ENCODE results near the gene FAM90A1. TPM values are rescaled to one million over a fixed set of nuclear protein-coding genes. Genes with fewer than 3 reads are reported as not detected.
A peak's percentile ranks its signal among the peaks of the same experiment; 100 is the strongest.
"Not testable (repeated sequence)": the region's sequence is repeated elsewhere in the genome, so short reads cannot be mapped to it uniquely, and the experiment has no call there.

The FAM90A1 gene
- total RNA-seq, 2 experiments from 2014 or later: 0.13 to 0.27 TPM

DNA sequence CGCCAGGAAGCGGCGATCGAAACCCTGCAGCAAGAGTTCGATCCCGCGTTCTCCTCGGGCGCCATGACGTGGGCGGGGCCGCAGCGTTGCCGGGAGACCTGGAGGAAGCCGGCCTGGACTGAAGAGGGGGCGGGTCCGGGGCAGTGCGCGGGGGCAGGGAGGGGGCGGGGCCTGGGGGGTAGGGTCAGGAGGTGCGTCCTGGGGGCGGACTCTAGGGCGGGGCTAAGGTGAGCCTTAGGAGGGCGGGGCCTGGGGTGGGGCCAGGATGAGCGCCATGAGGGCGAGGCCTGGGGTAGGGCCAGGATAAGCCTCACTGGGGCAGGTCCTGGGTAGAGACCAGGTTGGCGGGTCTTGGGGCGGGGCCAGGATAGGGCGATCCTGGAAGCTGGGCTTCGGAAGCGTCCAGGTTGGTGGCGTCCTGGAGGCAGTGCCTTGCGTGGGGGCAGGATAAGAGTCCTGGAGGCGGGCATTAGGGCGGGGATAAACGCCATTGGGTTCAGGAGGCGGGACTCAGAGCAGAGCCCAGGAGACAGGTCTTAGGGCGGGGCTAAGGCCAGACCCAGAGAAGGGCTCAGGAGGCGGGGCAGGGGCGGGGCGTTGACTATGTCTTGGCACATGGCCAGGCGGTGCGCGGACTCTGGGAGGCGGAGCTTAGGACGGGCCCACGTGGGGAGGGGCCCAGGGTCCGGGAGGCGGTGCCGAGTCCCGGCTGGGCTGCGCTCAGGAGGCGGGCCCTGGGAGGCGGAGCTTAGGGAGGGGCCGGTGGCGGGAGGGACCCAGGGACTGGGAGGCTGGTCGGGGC is 15.7 kb upstream of the FAM90A1 start:
- intact Hi-C loops (cut with micrococcal nuclease); H3K36me3 Mint-ChIP-seq (ENCODE audit: low read depth); POLR2A ChIA-PET; H3K27me3 Mint-ChIP-seq; H3K9me3 Mint-ChIP-seq: not testable (repeated sequence)
- DNase-seq (peak; percentile 99), ATAC-seq (peak; percentile 100)
- peak overlapping the region; percentile 90 for H3K4me3 Mint-ChIP-seq
- H3K27ac Mint-ChIP-seq: peak overlapping the region; percentile 97
- peaks cover 22% of the 10 kb centered on the region for H3K4me1 Mint-ChIP-seq (ENCODE audit: low read depth)
- CTCF ChIA-PET: interaction anchor here (0.8 to 1.7 kb wide), 2 partner anchors 11 to 134 kb away, joined by 4 to 5 read pairs; no protein-coding TSS in a partner anchor

DNA sequence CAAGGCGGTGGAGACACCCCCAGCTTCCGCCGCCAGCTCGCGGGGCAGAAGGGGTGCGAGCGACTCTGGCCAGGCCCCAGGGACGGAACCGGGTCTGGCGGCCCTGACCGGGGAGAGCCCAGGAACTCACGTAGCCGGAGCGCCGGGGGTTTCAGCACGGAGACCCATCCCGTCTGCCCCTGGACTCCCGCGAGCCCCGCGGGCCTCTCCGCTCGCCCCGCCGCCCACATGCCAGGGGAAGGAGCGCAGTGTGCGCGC is 15.1 kb upstream of the FAM90A1 start:
- H3K9me3 Mint-ChIP-seq; H3K27me3 Mint-ChIP-seq; intact Hi-C loops (cut with micrococcal nuclease); ATAC-seq; CTCF ChIA-PET; POLR2A ChIA-PET; DNase-seq; H3K36me3 Mint-ChIP-seq (ENCODE audit: low read depth): not testable (repeated sequence)
- Mint-ChIP-seq H3K27ac (peak overlapping the region; percentile 79), H3K4me1 (ENCODE audit: low read depth) (peaks cover 22% of the 10 kb centered on the region), H3K4me3 (peak overlapping the region; percentile 90)

DNA sequence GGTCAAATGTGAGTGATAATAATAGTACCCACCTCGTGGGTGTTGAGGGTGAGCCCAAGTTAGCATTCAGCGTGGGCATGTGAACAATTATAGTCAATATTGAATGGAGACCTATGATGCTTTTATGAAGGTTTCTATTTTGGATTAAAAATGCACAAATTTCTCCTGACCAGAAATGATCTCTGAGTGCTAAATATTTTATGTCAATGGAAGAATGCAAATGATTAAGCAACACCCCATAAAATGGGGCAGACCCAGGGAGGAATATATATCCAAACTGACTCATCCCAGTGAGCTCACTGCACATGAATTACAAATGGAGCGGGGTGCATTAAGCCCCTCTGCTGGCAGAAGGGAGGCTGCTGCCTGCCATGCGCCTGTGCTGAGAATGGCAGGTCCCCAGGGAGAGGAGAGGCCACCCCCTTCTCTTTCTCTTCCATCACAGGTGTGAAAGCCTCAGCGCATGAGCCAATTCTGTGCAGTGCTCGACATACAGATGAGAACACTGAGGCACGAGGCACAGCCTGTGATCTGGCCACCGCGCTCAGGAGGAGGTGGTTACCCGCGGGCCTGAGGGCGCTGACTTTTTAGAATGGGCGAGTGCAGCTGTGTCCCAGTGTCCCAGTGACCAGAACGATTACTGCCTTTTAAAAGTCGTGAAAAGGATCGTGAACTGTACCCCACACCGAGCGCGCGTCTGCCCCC is 14.7 kb upstream of the FAM90A1 start:
- intact Hi-C loops (cut with micrococcal nuclease); ATAC-seq; CTCF ChIA-PET; POLR2A ChIA-PET; H3K36me3 Mint-ChIP-seq (ENCODE audit: low read depth); H3K9me3 Mint-ChIP-seq; H3K27me3 Mint-ChIP-seq: not testable (repeated sequence)
- peak overlapping the region; percentile 90 for H3K4me3 Mint-ChIP-seq
- peak; percentile 64 for DNase-seq
- peaks cover 24% of the 10 kb centered on the region for H3K4me1 Mint-ChIP-seq (ENCODE audit: low read depth)
- H3K27ac Mint-ChIP-seq: peak overlapping the region; percentile 79

DNA sequence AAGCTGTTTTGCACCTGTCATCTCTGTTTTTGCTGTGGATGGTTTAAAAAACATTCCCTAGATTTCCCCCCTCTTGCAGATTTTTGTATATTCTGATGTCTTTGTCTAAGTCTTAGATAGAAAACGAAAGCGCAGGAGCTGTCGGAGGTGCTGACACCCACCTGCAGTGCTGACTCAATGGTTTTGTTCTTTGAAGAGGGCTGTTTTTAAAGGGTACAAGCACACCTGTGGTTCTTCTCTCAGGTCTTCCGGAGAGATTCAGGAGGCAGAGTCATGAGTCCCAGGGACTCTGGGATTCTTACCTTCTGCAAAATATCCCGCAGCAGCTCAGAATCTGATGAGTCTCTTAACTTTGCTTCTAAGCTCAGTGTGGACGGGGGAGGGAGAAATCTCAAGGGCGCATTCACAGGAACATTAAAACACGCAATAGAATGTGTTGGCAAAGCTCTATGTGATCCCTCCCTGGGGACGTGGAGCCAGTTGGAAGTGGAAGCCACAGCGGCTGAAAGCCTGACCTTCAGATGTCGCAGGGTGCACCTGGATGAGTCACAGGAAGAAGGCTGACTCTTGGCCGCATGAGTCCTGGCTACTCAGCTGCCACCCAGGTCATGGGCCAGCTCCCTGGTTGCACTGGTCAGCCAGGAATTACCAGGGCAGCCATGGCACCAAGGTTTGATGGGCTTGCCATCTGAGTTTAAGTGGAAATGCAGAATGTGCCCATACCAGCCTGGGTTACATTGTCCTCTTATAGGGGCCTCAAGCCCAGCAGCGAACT is 13.1 kb upstream of the FAM90A1 start:
- H3K4me3 Mint-ChIP-seq; H3K27ac Mint-ChIP-seq; intact Hi-C loops (cut with micrococcal nuclease); POLR2A ChIA-PET; ATAC-seq; H3K36me3 Mint-ChIP-seq (ENCODE audit: low read depth); H3K9me3 Mint-ChIP-seq; H3K27me3 Mint-ChIP-seq: not testable (repeated sequence)
- peaks cover 26% of the 10 kb centered on the region for H3K4me1 Mint-ChIP-seq (ENCODE audit: low read depth)
- CTCF ChIA-PET: interaction anchor here (1.3 kb wide), 1 partner anchor 9 kb away, joined by 3 read pairs; no protein-coding TSS in a partner anchor
- DNase-seq: peak; percentile 59

DNA sequence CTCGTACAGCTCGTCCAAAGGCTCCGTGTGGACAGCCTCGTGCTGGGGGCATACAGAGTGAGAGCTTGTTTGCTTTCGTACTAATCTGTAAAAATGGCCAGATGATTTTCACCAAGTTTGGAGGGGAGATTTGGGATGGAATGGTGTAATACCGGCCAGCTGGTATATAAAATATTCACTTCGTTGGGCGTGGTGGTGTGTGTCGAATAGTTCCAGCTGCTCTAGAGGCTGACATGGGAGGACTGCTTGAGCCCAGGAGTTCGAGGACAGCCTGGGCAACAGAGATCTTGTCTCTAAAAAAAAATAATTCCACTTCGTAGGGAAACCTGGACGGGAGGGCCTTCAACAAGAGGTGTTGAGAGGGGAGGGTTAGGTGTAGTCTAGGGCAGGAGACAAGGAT is 9.6 kb upstream of the FAM90A1 start:
- DNase-seq; intact Hi-C loops (cut with micrococcal nuclease); POLR2A ChIA-PET; H3K27me3 Mint-ChIP-seq; H3K4me3 Mint-ChIP-seq; H3K27ac Mint-ChIP-seq; ATAC-seq; H3K9me3 Mint-ChIP-seq; H3K36me3 Mint-ChIP-seq (ENCODE audit: low read depth): not testable (repeated sequence)
- CTCF ChIA-PET: interaction anchor here (0.6 to 3.4 kb wide), 10 partner anchors 9 to 305 kb away, joined by 3 to 28 read pairs (median 3); partner anchors contain the start of gene FAM90A1
- peaks cover 19% of the 10 kb centered on the region for H3K4me1 Mint-ChIP-seq (ENCODE audit: low read depth)

DNA sequence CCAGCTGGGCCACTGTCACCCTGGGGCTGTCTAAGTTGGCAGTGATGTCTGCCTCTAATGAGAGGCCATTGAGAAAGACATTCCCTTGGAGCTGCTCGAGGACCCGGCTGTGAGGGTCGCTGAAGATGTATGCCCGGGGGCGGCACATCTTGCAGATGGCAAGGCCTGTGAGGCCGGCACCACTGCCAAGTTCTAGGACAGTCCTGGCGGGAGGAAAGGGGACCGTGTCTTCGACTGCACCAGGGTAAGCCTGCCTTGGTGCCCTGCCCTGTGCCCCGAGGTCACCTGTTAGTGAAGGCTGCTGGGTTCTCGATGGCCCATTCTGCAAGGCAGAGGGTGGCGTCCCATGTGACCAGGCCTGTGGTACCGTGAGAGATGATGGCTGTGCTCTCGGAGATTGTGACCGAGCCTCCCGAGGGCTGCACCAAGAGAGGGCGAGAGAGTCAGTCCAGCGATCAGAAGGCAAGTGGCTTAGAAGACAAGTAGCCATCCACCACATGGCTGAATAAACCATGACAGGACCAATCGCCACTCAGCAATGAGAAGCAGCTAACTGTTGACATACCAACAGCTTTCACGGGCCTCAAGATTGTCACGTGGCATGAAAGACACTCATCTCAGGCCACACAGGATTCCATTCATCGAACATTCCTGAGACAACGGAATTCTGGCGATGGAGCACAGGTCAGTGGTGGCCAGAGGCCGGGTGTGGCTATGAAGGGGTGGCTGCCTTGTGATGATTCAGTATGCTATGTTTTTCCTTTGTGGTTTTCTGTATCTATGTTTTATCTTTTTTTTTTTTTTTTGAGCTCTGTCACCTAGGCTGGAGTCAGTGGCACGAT is 8.1 kb upstream of the FAM90A1 start:
- POLR2A ChIA-PET; H3K4me3 Mint-ChIP-seq; ATAC-seq; DNase-seq; H3K36me3 Mint-ChIP-seq (ENCODE audit: low read depth); H3K9me3 Mint-ChIP-seq; intact Hi-C loops (cut with micrococcal nuclease); H3K27me3 Mint-ChIP-seq; H3K27ac Mint-ChIP-seq: not testable (repeated sequence)
- peaks cover 13% of the 10 kb centered on the region for H3K4me1 Mint-ChIP-seq (ENCODE audit: low read depth)
- CTCF ChIA-PET: interaction anchor here (3.4 kb wide), 1 partner anchor 127 kb away, joined by 28 read pairs; no protein-coding TSS in a partner anchor

DNA sequence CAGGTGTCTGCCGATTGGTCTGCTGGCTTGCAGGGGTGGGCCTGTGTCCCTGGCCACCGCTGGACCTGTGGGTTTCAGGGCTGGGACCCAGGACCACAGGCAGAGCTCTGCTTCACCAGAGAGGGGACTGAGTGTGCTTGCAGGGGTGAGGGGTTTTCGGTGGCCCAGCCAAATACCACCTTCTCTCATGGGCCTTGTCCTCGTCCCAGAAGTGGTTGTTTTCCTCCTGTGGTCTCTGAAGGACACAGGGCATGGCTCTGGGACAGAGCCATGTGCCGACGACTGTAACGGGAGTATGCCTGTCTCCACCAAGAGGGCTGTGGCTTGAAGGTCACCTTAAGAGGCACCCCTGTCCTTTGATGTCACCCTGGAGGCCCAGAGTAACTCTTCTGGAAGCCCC is 7.3 kb upstream of the FAM90A1 start:
- CTCF ChIA-PET; H3K36me3 Mint-ChIP-seq (ENCODE audit: low read depth); DNase-seq; ATAC-seq; H3K4me3 Mint-ChIP-seq; H3K9me3 Mint-ChIP-seq; H3K27ac Mint-ChIP-seq; POLR2A ChIA-PET; H3K4me1 Mint-ChIP-seq (ENCODE audit: low read depth); H3K27me3 Mint-ChIP-seq: not testable (repeated sequence)
- intact Hi-C loops (cut with micrococcal nuclease): loop anchor here (5.0 kb wide), 1 partner anchor 127 kb away; no protein-coding TSS in a partner anchor

DNA sequence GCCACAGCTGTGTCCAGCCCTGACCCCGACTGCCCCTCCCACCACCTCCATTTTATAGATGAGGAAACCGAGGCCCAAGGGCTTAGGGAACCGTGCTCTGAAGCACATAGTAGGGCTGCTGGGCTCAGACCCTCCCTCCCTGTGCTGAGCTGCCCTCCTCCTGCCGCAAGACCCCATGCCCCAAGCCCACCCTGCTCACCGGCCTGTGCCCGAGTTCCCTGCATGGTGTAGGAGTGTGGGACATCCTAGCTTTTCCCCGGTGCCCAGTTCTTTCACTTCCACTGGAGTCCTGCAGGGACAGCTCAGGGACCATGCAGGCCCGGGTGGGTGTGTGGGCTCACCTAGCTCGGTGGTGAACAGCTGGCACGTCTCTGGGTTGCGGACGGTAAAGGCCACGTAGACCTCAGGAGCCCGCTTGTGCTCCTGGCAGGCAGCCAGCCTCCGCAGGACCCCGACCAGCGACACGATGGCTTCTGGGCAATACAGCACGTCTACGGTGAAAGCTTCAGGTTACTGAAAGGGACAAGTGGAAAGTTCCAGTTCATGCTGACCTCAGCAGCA is 6.6 kb upstream of the FAM90A1 start:
- H3K4me3 Mint-ChIP-seq; ATAC-seq; POLR2A ChIA-PET; H3K9me3 Mint-ChIP-seq; DNase-seq; H3K27ac Mint-ChIP-seq; H3K4me1 Mint-ChIP-seq (ENCODE audit: low read depth); H3K36me3 Mint-ChIP-seq (ENCODE audit: low read depth); H3K27me3 Mint-ChIP-seq: not testable (repeated sequence)
- CTCF ChIA-PET: interaction anchor here (3.0 kb wide), 1 partner anchor 125 kb away, joined by 44 read pairs; no protein-coding TSS in a partner anchor
- intact Hi-C loops (cut with micrococcal nuclease): loop anchor here (5.0 kb wide), 1 partner anchor 127 kb away; no protein-coding TSS in a partner anchor

DNA sequence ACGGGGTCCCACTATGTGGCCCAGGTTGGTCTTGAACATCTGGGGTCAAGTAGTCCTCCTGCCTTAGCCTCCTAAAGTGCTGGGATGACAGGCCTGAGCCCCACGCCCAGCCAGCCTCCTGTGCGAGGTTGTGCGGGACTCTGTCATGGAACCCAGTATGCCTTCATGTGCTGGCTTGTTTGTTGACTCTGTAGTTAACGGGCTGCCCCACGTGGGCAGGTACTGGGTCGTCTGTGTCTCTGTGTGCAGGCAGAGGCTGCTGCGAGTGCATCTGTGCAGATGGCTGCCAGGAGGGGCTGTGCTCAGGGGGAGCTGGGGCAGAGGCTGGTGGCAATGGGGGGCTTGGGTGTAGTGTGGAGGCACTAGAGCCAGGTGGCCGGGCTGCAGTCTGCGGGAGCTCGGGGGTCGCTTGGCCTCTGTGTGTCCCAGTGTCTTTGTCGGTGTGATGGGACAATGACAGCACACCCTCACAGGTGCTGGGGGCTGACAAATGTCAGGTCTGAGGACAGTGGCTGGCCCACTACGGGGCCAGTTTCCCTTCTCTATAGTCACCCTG is 6.0 kb upstream of the FAM90A1 start:
- H3K4me1 Mint-ChIP-seq (ENCODE audit: low read depth); DNase-seq; POLR2A ChIA-PET; H3K9me3 Mint-ChIP-seq; H3K36me3 Mint-ChIP-seq (ENCODE audit: low read depth); H3K27me3 Mint-ChIP-seq; ATAC-seq; H3K27ac Mint-ChIP-seq; H3K4me3 Mint-ChIP-seq: not testable (repeated sequence)
- intact Hi-C loops (cut with micrococcal nuclease): loop anchor here (5.0 kb wide), 1 partner anchor 126 kb away; no protein-coding TSS in a partner anchor
- CTCF ChIA-PET: interaction anchor here (3.0 kb wide), 1 partner anchor 125 kb away, joined by 44 read pairs; no protein-coding TSS in a partner anchor
